Measurements from ENCODE around the gene COX6A2. TPM values are rescaled to one million over a fixed set of nuclear protein-coding genes. Genes with fewer than 3 reads are reported as not detected.

COX6A2 gene
- total RNA-seq, 1 donor from 2014 or later, result not detected

DNA sequence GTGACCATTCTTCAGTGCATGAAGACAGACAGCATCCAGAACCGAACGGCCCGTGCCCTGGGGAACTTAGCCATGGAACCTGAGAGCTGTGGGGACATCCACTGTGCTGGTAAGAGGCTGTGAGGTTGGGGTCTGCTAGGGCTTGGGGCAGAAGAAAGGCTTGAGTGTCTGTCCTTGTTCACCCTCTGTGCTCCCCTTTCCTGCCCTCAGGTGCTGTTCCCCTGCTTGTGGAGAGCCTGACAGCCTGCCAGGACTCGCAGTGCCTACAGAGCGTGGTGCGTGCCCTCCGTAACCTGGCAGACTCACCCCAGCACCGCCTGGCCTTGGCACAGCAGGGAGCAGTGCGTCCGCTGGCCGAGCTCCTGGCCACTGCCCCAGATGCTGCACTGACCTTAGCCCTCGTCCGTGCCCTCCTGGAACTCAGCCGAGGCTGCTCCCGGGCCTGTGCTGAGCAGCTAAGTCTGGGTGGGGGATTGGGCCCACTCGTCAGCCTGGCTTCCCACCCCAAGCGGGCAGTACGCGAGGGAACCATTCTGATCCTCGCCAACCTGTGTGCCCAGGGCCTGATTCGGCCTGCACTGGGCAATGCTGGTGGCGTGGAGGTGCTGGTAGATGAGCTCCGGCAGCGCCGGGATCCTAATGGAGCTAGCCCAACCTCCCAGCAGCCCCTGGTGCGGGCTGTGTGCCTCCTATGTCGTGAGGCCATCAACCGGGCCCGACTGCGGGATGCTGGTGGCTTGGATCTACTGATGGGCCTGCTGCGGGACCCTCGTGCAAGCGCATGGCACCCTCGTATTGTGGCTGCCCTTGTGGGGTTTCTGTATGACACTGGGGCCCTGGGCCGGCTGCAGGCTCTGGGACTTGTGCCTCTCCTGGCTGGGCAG, 34.0 kb upstream of the COX6A2 start:
- DNase-seq (ENCODE audit: extremely low spot score, unreplicated experiment), result no peak
- Mint-ChIP-seq H3K27ac (ENCODE audit: unreplicated experiment) (no peak overlapping the region), H3K27me3 (ENCODE audit: unreplicated experiment) (no peaks in the 10 kb centered on the region), H3K4me3 (ENCODE audit: unreplicated experiment) (no peak overlapping the region), H3K36me3 (ENCODE audit: unreplicated experiment) (peaks cover 25% of the 10 kb centered on the region), H3K9me3 (ENCODE audit: unreplicated experiment) (no peaks in the 10 kb centered on the region), H3K4me1 (ENCODE audit: unreplicated experiment) (peaks cover 25% of the 10 kb centered on the region)
- TF ChIP-seq, protein P1, sequence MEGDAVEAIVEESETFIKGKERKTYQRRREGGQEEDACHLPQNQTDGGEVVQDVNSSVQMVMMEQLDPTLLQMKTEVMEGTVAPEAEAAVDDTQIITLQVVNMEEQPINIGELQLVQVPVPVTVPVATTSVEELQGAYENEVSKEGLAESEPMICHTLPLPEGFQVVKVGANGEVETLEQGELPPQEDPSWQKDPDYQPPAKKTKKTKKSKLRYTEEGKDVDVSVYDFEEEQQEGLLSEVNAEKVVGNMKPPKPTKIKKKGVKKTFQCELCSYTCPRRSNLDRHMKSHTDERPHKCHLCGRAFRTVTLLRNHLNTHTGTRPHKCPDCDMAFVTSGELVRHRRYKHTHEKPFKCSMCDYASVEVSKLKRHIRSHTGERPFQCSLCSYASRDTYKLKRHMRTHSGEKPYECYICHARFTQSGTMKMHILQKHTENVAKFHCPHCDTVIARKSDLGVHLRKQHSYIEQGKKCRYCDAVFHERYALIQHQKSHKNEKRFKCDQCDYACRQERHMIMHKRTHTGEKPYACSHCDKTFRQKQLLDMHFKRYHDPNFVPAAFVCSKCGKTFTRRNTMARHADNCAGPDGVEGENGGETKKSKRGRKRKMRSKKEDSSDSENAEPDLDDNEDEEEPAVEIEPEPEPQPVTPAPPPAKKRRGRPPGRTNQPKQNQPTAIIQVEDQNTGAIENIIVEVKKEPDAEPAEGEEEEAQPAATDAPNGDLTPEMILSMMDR (IDR thresholded peaks at IDR 0.05), result no peak

DNA sequence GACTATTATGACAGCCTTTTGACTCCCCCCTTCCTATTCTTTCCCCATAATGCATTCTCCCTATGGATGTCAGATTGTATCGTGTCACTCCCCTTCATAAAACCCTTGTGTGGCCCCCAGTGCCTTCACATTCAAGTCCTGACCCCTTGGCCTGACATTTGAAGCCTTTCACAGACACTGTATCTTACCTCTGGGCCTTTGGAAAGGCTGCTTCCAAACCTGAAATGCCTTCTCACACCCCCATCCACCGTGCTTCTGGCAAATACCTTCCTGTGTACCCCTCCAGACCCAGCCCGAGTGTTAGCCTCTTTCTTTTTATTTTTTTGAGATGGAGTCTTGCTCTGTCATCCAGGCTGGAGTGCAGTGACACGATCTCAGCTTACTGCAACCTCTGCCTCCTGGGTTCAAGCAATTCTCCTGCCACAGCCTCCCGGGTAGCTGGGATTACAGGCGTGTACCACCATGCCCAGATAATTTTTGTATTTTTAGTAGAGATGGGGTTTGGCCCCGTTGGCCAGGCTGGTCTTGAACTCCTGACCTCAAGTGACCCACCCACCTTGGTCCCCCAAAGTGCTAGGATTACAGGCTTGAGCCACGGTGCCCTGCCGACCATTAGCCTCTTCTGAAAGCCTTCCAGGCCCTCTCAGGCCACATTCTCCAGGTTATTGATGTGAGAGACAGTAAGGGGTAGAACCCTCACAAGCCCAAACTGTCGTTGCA, 33.2 kb upstream of the COX6A2 start:
- H3K27me3 Mint-ChIP-seq (ENCODE audit: unreplicated experiment), result no peaks in the 10 kb centered on the region
- peak overlapping the region; percentile 90 for H3K27ac Mint-ChIP-seq (ENCODE audit: unreplicated experiment)
- TF ChIP-seq, protein P1 (IDR thresholded peaks at IDR 0.05), result no peak
- no peaks in the 10 kb centered on the region for H3K9me3 Mint-ChIP-seq (ENCODE audit: unreplicated experiment)
- H3K4me3 Mint-ChIP-seq (ENCODE audit: unreplicated experiment), result no peak overlapping the region
- peaks cover 21% of the 10 kb centered on the region for H3K36me3 Mint-ChIP-seq (ENCODE audit: unreplicated experiment)
- peaks cover 30% of the 10 kb centered on the region for H3K4me1 Mint-ChIP-seq (ENCODE audit: unreplicated experiment)
- no peak for DNase-seq (ENCODE audit: extremely low spot score, unreplicated experiment)

DNA sequence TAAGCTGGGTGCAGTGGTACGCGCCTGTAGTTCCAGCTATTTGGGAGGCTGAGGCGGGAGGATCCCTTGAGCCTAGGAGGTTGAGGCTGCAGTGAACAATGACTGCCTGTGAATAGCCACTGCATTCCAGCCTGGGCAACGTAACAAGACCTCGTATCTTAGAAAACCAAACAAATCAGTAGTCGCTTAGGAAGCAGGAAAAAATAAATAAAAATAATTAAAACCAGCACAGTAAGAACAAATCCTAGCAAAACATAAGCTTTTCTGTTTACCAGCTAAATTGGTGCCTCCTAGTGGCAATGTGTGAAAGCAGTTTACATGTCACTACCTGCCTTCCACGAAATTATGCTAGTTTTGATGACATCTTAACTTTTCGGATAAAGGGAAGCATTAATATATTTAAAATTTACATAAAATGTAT, 32.4 kb upstream of the COX6A2 start:
- no peak for DNase-seq (ENCODE audit: extremely low spot score, unreplicated experiment)
- peaks cover 36% of the 10 kb centered on the region for H3K4me1 Mint-ChIP-seq (ENCODE audit: unreplicated experiment)
- H3K36me3 Mint-ChIP-seq (ENCODE audit: unreplicated experiment), result peaks cover 19% of the 10 kb centered on the region
- peak overlapping the region; percentile 90 for H3K27ac Mint-ChIP-seq (ENCODE audit: unreplicated experiment)
- peak overlapping the region; percentile 82 for H3K4me3 Mint-ChIP-seq (ENCODE audit: unreplicated experiment)
- TF ChIP-seq, protein P1 (IDR thresholded peaks at IDR 0.05), result peak; percentile 71
- H3K27me3 Mint-ChIP-seq (ENCODE audit: unreplicated experiment), result no peaks in the 10 kb centered on the region
- H3K9me3 Mint-ChIP-seq (ENCODE audit: unreplicated experiment), result no peaks in the 10 kb centered on the region

DNA sequence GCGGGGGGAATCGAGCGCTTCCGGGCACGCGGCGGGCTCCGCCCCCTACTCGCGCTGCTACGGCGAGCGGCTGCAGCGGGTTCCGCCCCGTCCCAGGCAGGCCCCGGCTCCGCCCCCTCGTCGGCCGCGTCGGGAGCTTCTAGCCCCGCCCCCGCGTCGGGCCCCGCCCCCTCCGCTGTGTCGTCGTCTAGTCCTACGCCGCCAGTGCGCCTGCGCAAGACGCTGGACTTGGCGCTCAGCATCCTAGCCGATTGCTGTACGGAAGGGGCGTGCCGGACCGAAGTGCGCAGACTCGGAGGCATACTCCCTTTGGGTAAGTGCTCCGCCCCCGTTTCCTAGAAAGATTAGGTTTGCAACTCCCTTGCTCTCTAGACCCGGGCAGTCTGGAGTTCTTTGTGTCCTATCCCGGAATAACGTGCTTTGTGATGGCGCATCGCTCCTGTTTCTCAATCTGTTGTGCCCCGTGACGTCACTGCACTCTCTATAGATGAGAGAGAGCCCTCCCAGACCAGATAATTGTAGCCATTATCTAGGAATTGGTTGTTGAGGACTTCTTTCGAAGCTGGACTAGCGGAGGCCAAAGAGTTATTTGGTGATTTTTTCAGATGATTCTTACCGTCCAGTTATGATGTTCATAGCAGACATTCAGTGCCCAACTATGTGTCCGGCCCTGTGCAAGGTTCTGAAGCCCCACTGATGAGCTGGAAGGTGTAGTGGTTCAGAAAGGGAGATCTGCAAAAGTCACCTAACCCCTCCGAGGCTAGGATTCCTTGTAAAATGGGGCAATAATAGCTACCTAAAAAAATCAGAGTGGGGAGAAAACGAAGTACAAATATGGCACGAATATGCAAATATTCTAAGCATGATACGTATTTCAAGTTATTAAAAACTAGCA, 31.8 kb upstream of the COX6A2 start:
- H3K4me3 Mint-ChIP-seq (ENCODE audit: unreplicated experiment), result peak overlapping the region; percentile 89
- peaks cover 13% of the 10 kb centered on the region for H3K36me3 Mint-ChIP-seq (ENCODE audit: unreplicated experiment)
- H3K9me3 Mint-ChIP-seq (ENCODE audit: unreplicated experiment), result no peaks in the 10 kb centered on the region
- H3K27me3 Mint-ChIP-seq (ENCODE audit: unreplicated experiment), result no peaks in the 10 kb centered on the region
- H3K4me1 Mint-ChIP-seq (ENCODE audit: unreplicated experiment), result peaks cover 42% of the 10 kb centered on the region
- TF ChIP-seq, protein P1 (IDR thresholded peaks at IDR 0.05), result no peak
- peak; percentile 100 for DNase-seq (ENCODE audit: extremely low spot score, unreplicated experiment)
- H3K27ac Mint-ChIP-seq (ENCODE audit: unreplicated experiment), result peak overlapping the region; percentile 96
